MM.1S (cell line): Measurements from ENCODE around the gene GPANK1.

Experiments used
- CTCF ChIP-seq: fragments of 300-600 bp; sonication (generic); IDR thresholded peaks from 2 replicates; pipeline ENCODE4 v1.5.1; 2016; ENCODE audit warnings: antibody characterized with exemption, low read length, mixed read lengths
- EZH2 ChIP-seq: fragments of 300-600 bp; sonication (generic); optimal IDR thresholded peaks from 2 replicates; pipeline ENCODE3; 2017; ENCODE audit warnings: low read depth, mild to moderate bottlenecking, antibody characterized with exemption, low read length, mixed read lengths

- no peak for TF ChIP-seq CTCF
- TF ChIP-seq EZH2, result no peak
These were observed 622 bp downstream of the GPANK1 start for GRCh38 chr6:31663961-31664789.
